GM19467 (cell line): Measurements from ENCODE around the gene ZNF653.
"Not testable (repeated sequence)": the region's sequence is repeated elsewhere in the genome, so short reads cannot be mapped to it uniquely, and the experiment has no call there.

Experiments used
- ATAC-seq: cut with Tn5 transposase; IDR thresholded peaks from one replicate; pipeline ENCODE4 v1.9.1; 2021; ENCODE audit warnings: mild to moderate bottlenecking, moderate library complexity; ENCODE audit not compliant: unreplicated experiment

The ZNF653 gene

DNA sequence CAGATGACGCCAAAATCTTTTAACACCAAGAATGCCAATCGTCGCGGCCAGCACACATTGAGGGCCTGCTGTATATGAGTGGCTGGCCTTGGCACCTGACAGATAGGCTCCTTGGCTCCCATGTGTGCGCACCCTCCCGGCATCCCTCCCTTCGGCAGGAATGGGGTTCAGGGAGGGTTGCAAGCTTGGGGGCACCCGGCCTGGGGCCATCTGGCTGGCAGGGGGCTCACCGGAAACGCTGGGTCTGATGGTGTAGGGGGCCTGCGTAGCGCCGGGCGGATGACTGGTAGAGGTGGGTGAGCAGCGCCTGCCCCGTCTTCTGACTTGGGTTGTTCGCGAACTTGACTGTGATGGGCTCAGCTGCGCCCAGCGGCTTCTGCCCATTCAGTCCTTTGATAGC, 47.8 kb downstream of the ZNF653 start:
- no peak for ATAC-seq

GRCh38 chr19:11457115-11457514, 48.5 kb downstream of the ZNF653 start:
- no peak for ATAC-seq

DNA sequence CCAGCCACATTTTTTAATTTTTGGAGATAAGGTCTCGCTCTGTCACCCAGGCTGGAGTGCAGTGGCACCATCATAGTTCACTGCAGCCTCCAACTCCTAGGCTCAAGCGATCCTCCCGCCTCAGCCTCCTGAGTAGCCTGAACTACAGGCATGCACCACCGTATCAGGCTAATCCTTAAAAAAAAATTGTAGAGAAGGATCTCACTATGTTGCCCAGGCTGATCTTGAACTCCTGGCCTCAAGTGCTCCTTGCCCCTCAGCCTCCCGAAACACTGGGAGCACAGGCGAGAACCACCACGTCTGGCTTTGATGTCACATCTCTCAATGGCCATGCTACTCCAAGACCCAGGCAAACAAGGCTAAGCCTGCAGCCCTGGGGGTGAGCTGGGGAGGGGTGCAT, 49.0 kb downstream of the ZNF653 start:
- no peak for ATAC-seq

- not testable (repeated sequence) for ATAC-seq
These were observed 50.4 kb downstream of the ZNF653 start for GRCh38 chr19:11455233-11455554.

GRCh38 chr19:11453468-11454341, 51.9 kb downstream of the ZNF653 start:
- no peak for ATAC-seq

GRCh38 chr19:11452620-11453310, 52.9 kb downstream of the ZNF653 start:
- no peak for ATAC-seq

- no peak for ATAC-seq
These were observed 53.6 kb downstream of the ZNF653 start for GRCh38 chr19:11451871-11452619.

DNA sequence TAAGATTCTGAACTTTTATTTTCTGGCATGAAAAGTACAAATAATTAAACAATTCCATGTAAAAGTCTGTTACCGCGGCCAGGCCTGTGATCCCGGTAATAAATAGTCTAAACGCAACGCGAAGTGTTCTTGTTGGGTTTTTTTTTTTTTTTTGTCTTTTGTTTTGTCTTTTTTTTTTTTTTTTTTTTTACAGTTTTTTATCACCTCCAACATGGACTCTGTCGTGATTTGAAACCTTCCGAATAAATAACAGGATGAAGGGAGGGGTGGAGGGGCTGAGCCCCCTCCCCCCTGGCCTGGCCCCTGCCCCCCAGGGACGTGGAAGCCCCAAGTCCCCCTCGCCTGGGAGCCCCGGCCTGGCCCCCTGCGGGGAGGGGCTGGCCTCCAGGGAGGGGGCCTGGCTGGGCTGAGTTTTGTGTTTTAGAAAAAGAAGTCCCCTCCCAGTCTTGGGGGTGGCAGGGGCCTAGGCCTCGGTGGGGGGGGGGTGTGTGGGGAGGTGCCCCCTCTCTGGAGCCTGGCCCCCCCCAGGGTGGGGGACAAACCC, 54.2 kb downstream of the ZNF653 start:
- no peak for ATAC-seq

- ATAC-seq: no peak
These were observed 54.9 kb downstream of the ZNF653 start for GRCh38 chr19:11450570-11451326.

- ATAC-seq: no peak
These were observed 56.6 kb downstream of the ZNF653 start for GRCh38 chr19:11448923-11449554.

DNA sequence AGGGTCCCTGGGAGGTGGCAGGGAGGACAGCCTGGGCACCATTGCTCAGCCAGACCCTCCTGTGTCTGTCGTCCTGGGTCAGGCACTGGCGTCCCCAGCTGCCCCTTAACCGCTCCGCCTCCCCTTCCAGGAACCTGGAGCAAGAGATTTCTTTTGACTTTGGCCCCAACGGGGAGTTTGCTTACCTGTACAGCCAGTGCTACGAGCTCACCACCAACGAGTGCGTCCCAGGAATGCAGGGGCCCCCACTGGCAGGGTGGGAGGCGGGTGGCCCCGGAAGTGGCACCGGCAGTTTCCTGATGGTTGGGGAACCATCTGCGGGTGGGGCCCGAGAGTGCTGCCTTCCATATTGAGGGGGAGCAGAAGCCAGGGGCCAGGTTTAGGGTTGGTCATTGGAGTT, 57.2 kb downstream of the ZNF653 start:
- no peak for ATAC-seq

DNA sequence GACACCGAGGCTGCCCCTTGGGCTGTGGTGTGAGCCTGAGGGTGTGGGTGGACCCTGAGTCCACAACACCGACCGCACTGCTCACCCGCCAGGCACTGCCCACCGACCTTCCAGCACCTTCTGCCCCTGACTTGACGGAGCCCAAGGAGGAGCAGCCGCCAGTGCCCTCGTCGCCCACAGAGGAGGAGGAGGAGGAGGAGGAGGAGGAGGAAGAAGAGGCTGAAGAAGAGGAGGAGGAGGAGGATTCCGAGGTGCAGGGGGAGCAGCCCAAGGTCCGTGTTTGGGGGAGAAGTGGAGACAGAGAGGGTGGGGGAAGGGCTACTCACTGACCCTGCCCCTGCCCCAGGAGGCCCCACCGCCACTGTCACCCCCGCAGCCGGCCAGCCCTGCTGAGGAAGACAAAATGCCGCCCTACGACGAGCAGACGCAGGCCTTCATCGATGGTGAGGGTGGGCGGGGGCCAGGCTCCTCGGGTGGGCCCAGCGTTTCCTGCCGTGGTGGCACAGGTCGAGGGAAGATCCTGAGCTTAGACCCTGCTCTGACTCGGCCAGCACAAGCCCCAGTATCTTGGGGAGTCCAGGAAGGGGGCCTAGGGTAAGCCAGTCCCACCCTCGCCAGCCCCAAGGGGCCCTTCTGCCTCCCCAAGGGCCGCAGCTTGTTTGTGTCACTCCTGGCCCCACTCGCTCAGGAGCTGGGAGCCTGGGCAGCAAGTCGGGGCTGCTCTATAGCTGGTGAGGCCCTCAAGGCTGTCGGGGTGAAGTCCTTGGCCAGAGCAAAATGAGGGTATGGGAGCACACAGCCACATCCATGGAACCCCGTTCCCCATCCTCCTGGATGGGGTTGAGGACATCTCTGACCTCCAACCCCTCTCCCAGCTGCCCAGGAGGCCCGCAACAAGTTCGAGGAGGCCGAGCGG, 58.0 kb downstream of the ZNF653 start:
- ATAC-seq: no peak

GRCh38 chr19:11446652-11447301, 58.9 kb downstream of the ZNF653 start:
- no peak for ATAC-seq

- no peak for ATAC-seq
These were observed 59.4 kb downstream of the ZNF653 start for GRCh38 chr19:11446271-11446651.

- no peak for ATAC-seq
These were observed 60.5 kb downstream of the ZNF653 start for GRCh38 chr19:11445141-11445540.

GRCh38 chr19:11444059-11444458, 61.6 kb downstream of the ZNF653 start:
- no peak for ATAC-seq

DNA sequence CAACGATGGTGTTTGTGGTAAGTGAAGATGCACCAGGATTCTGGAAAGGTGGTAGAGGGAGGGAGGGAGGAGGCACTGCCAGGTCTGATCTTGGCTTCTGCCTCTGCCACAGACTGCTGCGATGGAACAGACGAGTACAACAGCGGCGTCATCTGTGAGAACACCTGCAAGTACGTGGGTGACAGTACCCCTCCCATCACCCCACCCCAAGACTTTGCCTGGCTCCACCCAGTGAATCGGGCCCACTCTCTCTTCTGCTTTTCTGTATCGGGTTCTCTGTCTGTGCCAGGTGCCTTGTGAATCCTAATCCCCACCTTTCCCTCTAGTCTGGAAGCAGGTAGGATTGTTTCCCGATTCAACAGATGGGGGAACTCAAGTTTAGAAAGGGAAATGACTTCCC, 67.7 kb downstream of the ZNF653 start:
- ATAC-seq: no peak

- no peak for ATAC-seq
These were observed 69.8 kb downstream of the ZNF653 start for GRCh38 chr19:11435833-11436313.
